ENCODE data around the gene FAM117A.

DNA sequence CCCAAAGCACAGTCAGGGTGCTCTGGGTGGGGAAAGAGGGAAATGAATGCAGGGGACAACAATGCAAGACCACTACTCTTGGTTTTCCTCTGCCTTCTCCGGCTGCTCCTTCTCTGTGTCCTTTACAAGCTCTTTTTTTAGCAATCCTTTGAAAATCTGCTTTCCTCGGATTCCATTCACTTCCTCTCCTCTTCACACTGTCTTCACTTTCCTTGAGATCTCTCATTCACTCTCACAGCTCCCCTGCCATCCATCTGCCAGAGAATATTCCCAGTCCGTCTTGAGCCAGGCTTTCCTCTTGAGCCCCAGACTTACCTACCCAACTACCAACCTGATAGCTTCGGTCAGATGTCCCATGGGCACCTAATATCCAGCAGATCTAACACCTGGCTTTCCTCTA lies 75.1 kb downstream of the FAM117A start:
- TF ChIP-seq CTCF (IDR thresholded peaks at IDR 0.05) (no peak), POLR2A (IDR thresholded peaks at IDR 0.05) (no peak)

Measured in upper lobe of left lung (tissue), 4 donors.